Inflammatory macrophage treated with lipopolysaccharide for 1 hour (primary cell): ENCODE results near the gene PLCB4.

ENCODE experiments used
- DNase-seq, 2 donors: peaks; one replicate each; pipeline ENCODE4 v3.0.0-alpha.2; 2020 to 2022

Gene PLCB4

DNA sequence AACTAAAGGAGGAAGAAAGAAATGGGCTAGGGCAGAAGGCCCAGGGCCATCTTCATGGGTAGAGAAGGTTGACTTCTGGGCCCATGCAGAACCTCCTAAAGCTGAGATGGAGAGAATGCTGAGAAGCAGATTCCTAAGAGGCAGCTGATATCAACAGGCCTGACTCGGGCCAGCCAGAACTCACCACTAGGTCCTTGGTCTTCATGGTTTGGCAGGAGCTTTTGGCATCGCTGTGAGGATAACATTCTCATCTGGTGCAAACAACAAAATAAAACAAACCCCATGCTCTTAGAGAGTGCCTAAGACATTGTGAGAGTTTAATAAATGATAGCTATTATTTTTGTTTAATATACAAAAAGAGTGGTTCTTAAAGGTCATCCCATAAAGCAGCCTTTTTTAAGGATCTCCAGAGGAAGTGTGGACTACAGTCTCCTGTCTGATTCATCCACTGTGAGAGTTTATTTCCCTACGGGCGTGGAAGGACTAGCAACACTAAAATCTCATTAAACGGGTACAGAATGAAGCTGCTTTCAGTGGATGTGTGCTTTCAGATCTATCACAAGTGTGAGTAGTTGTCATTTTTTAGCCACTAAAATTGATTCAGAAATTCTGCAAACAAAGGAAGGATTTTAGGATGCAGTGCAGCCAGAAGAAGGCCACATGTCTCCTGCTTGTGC lies 160.0 kb downstream of the PLCB4 start:
- no peak for DNase-seq

DNA sequence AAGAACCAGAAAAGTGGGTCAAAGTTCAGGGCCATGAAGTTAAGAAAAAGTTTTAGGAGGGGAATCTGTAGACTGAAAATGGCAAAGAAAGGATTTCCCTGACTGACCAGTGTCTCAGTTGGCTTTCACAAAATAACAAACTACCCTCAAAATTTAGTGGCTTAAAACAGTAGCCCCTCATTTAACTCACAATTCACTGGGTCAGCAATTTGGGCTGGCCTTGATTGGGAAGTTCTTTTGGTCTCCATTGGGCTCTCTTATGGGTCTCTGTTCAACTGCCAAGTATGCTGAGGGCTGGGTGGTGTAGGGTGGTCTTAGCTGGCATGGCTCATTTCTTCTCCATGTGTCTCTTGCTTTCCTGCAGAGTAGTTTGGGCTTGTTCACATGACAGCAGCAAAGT lies 161.5 kb downstream of the PLCB4 start:
- no peak for DNase-seq

DNA sequence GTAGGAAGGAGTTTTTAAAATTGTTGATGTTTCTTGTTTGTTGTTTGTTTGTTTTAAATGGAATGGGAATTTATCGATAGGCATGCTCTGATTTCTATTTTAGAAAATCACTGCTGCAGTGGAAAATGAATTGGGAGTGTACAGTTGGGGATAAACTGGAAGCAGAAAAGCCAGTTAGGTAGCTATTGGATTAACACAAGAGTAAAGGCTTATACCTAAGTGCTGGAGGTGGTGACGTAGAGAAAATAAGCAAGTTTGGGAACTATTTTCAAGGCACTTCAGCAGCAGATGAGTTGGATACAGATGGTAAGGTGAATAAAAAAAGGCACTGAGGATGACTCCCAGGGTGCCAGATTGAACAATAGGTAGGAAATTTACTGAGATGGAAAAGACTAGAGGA lies 164.9 kb downstream of the PLCB4 start:
- DNase-seq, result no peak

DNA sequence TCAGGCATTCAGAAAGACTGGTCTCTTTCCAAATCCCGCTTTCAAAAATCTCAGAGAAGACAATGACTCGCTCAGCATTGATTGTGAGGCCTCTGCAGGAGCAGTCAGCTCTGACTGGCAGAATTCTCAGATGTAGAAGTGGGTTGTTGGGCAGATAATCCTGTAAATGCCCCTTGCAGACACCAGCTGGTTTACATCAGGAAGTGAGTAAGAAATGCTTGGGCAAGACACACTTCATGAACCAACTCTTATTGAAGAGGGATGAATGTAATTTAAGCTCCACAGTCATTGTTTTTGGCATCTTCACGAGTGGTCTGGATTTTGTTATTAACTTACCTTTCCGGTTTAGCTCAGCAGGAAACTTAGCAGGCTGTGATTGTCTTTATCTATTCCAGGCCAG lies 166.6 kb downstream of the PLCB4 start:
- DNase-seq, result no peak

DNA sequence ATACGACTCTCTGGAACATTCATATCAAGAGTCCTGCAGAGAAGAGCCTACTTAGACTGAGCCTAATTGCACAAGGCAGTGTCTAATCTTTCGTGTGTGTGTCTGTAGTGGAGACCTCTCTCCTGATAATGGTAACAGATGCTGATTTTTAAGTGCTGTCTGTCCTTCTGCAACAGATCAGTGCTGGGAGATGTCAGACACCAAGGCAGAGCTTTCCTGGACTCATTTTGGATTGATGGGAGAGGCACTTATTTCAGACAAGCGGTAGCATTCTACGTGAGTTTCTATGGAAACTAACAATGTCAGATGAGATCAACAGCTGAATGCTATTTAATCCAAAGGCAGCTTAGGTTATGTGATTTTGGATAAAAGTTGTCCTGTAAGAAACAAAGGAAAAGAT lies 167.6 kb downstream of the PLCB4 start:
- no peak for DNase-seq

DNA sequence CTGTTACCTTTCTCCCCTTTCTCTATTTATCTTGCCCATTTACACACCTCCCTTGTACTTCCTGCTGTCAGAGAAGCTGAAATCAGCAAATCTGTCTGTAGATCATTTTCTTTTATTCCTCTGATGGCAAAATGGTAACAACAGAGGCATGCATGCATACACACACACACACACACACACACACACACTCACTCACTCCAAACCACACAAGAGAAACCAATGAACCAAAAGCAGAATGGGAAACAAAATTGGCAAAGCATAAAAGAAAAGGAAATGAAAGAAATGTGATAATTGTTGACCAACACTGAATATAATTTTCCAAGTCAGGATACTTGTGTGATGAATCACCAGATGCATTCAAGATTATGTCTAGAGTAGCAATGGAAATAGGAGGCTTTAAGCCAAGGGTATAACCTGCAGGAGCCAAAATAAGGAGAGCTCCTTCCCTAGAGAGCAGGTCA lies 172.4 kb downstream of the PLCB4 start:
- no peak for DNase-seq

DNA sequence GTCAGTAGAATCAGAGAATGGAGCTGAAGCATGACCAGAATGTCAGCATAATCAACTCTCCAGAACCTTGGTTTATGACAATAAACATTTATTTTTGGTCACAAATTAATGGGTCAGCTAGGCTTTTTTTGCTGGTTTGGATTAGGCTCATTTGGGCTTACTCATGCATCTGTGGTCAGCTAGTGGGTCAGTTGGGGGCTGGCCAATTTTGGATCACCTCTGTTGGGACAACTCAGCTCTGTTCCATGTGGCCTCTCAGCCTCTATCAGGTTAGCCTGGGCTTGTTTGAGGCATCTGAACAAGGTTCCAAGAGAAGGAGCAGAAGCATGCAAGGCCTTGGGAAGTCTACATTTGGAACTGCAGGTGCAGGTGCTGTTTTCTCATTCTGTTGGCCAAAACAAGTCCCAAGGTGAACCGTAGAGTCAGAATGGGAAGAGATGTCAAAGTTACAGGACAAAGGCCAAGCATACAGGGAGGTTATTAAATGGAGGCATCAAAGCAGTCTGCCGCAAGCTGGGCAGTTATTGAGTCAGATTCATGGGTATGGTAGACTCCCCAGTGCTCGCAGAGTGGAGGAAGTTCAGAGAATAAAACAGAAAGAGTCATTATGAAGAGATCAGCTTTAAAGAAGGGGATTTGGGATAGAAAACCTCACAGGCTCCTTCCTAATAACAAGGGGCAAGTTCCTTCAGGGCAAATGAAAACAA lies 173.0 kb downstream of the PLCB4 start:
- DNase-seq, result no peak

DNA sequence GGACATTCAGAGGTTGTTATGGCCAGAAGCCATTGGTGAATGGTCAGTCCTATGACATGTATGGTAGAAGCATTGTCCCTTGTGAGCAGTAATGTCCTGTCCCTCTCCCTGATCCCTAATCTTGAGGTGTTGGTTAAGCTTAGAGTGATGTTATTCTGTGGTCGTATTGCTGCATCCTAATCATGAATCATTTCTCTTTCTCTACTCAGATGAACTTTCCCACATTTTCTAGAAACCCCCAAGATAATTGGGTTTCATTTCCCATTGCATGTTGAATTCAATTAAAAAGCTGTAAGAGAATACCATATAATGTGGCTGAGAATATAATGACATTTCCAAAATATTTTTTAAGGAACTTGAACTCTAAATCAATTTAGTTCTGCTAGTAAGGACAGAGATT lies 175.1 kb downstream of the PLCB4 start:
- DNase-seq, result peak; percentile 12 to 43

DNA sequence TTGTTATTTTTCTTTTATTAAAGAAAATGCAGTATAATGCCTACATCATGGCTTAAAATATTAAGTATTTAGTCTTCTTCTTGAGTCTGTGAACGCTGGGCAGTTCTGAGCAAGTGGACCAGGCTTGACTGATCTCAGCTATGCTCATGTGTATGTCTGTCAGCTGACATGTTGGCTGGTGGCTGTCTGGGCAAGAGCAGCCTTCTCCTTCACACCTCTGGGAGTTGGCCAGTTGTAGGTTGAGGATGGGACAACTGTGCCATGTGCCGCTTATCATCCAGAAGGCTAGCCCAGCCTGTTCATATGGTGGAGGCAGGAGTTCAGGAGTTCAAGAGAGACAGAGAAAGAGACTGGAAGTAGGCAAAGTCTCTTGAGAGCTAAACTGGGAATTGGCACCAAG lies 175.9 kb downstream of the PLCB4 start:
- DNase-seq, result no peak

DNA sequence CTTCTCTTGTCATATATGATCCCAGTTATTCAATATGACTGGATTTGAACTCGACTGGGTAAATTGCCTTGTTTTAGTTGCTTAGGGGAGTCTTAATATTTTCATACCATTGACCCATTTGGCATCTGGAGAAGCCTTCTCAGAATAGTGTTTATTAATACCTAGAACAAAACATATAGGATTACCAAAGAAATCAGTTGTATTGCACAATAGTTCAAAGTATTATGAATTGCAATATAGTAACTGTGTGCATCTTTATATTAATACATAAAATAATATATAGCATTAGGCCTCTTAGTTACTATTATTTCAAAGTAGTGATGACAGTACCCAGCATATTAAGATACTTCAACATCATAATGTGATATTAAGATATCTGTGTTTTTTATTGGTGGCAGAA lies 177.8 kb downstream of the PLCB4 start:
- no peak for DNase-seq

DNA sequence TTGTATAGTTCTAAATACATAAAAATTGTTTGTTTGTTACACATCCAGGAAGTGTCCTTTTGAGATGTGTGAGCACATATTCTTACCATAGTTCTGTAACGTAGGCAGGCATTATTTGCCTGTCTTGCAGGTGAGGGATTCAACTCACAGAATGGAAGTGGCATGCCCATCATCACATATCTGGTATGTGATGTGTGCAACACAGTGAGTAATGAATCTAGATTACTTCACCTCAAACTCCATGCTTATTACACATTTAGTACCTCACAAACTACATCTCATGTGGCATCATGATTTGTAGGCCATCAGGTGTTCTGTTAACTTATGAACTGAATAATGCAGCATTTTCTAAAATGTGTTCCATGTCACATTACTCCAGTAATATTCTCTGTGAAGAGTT lies 181.6 kb downstream of the PLCB4 start:
- DNase-seq, result no peak

DNA sequence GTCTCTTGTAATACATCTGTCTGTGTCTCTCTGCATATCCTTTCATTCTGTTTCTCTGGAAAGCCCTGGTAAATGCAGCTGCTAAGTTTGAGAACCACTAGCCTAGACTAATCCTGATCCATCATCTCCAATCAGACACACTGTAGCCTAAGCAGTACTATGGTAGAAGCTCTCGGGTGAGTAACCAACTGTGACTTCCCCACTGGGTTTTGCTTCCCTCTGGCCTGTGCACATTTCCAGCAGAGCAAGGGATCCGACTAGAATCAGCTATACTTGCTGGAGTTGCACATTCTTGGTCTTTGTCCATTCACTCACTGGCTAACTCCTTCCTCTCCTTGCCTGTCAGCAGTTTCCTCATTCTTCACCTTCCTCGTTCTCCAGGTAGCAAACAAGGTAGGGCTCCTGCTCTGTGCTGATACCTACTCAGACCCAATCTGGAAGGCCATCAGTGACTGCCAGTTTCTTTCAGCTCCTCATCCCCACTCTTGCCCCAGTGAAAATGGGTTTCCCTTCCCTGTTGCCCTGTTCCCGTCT lies 184.2 kb downstream of the PLCB4 start:
- no peak for DNase-seq

DNA sequence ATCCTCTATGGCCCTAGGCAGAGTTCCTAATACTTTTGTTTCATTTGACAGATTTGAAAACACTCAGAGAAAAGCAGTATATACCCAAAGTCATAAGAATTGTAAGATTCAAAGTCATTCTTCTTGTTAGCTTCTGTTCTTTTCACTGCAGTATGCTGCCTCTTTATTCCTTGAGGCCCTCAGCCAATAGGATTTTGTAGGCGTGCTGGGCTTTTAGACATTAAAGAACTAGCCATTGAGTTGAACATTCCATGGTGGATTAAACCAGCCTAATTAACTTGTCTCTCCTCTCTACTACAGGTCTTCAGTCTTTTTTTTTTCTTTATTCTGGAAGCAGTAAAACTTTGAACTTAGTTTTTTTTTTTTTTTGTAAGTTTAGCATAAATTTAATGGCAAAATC lies 186.3 kb downstream of the PLCB4 start:
- DNase-seq, result no peak

DNA sequence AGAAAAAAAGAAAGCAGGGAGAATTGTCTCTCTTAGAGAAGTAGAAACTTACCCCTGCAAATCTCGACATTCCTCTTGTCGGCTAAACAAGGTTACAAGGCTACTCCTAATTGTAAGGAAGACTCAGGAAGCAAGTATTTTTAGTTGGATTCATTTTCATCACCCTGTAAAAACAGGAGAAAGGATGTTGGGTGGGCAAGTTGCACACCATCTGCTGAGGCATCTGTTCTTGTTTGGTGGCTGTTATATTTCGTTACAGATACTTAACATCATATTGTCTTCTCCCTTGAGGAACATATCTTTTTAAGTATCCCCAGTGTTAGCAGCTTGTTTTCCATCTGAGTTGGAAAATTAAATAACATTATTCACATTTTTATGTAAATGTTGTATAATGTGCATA lies 187.5 kb downstream of the PLCB4 start:
- DNase-seq, result no peak

DNA sequence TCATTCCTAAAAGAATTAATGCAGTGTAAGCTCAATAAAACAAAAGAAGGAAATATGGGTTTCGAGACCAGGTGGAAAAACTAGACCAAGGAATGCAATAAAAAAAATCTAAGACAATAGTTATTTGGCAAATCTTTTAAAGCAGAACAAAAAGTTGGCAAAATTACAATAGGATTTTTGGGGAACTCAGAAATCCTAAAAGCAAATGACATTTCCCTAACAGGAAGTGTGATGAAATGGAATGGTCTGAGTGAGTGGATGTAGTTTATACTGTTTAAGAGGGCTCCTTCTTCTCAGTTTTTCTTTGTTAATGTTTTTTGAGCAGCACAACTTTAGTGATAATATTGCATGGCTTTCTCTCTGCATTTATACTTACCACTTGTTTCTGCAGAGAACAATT lies 190.0 kb downstream of the PLCB4 start:
- peak; percentile 66 to 80 for DNase-seq

DNA sequence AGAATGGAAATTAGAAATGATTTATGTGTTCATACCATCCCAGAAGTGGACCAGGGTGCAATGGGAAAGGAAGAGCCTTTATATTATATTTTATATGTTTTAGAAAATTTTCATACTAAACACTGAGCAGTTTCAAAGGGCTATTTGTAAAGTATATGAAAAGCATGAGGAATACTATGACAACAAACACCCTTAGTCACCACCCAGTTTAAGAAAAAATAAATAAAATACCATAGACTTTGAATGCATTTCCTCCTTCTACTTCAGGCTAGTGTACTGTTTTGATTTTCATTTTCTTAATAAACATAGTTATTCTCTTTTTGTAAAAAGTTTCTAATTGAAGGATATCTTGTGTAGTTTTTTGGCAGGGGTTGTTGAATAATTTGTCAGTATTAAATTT lies 191.1 kb downstream of the PLCB4 start:
- no peak for DNase-seq

DNA sequence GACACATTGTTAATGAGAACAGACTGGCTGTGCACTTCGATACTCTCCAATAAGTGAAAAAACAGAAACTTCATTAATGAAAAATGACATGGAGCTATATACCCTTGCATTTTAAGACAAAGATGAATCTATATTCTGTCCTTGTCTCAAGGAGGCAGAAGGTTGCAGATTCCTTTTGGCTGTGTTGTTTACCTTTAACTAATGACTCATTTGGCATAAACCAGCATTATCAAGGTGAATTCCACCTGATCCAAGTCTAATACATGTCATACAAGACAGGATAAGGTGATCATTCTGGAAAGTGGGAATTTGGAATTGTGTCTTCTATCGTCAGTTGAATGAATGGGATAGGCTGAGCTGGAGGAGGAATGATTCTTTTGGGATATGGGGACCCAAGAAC lies 192.9 kb downstream of the PLCB4 start:
- no peak for DNase-seq

DNA sequence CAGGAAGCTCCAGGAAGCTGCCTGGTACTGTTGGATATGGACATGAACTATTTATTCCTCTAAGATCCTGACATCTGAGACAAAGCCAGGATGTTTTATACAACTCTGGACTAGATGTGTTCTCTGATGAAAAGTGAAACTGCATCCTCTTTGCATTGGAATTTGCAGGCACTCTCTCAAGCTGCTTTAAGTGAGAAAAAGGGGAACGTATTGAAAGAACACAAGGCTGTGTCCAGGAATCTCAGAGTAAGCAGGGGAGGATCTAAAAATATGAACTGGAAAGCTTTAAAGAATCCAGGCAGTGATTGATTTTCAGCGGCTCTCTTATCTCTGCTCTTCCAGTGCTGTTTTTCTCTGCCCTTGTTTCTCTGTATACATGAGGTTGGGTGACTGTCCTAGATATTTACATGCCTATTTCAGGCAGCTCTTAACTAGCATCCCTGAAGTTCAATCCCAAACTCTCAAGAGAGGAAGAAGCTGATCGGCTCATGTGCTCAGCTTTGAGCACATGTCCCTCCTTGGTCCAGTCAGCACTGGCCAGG lies 193.8 kb downstream of the PLCB4 start:
- peak in 1 of 2 donors; percentile 14 for DNase-seq

DNA sequence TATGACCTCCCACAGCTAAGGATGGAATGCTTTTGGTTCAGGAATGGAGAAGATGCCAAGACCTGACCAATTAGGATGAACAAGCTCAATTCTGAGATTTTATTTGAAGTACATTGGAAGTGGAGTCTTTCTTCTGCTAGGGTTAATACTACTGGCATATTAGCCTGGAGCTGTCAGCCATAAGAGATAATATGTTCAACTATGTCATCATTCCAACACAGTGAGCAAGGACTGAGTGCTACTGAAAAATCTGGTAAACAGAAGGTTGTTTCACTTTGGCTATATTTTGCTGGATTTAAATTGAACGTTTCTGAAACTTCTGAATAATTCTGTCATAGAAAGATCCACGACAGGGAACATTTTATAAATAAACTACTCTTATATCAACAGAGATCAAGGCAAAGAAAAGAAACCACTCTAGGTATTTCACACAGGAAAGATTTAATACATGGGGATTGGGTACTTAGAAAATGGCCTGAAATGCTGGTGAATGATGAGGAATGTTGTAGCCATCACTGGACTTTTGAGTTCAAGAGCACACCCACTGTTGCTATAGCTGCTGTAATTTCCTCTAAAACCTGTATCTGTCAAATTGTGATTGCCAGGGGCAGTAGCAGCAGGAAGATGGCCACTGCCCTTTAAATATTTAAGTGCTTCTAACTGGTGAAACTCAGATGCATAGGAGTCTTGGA lies 200.5 kb downstream of the PLCB4 start:
- DNase-seq, result no peak

DNA sequence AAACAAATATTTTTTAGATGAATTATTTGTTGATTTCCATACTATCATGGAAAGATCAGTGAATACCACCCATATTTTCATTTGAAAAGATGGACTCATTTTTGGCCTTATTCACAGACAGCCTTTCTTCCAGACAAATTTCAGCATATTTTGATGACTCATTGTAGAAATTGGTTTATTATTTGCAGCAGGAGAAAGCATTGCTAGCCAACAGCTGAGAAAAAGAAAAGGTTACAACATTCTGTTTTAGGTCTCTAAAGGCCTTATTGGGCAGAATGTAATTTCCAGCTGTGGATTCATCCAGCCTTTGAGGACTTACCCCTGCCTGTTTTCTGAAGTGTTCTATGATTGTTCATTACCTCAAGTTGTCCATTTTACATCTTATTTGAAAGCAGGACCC lies 201.9 kb downstream of the PLCB4 start:
- no peak for DNase-seq

DNA sequence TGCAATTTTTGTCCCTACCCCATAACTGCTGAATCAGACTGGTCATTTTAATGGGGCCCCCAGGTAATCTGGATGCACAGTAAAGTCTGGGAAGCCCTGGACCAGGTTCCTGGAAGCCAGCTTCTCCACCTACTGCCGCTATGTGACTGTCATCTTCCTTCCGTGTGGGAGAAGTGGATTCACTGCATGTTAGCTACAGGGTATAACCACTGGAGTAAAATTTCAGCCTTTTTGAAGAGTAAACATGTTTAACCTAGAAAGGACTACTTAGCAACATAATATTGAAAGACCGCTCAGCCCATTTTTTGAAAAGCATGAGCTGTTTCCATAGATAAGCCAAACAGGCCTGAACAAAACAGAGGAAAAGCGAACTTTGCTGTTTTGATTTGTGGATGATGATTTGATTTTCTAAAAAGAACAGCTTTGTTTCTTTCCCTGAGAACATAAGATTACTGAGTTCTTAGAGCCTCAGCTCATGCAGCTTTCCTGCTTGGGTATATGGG lies 208.1 kb downstream of the PLCB4 start:
- no peak for DNase-seq

DNA sequence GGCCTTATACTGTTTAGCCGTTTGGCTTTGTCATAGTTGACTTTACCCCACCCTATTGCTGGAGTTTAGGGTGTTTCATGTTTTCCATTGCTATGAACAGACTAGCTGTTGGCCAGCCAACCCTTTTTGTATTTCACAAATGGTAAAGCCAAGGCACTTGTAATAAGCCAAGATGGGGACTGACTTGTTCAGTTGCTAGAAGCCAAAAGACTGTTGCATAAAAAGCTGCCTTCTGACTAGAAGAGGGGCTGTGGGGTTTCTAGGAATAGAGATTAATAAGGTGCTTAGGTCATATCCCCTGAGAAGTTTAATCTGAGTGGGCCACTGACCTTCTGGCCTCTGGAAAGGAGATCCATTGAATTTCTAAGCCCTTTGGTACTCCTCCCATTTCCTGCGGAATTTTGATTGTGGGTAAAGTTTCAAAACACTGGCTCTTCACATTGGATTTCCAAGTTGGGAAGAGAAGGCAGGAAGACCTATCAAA lies 211.1 kb downstream of the PLCB4 start:
- DNase-seq, result no peak

DNA sequence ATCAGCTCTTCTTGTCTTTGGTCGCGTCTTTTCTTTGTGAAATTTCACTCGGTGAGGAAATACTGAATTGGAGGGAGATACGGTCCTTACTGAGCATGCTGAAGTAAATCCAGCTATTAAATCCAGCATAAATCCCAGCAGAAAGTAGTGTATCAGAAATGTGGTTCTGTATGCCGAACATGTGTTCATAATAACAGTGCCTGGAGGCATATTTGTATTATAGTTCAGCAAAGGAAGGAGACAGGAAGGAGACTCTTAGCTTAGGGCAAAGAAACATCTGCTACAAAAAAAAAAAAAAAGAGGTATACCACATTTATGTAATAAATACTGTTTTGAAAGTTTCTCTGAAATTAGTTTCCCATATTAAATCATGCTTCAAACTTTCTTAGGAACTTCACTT lies 211.8 kb downstream of the PLCB4 start:
- no peak for DNase-seq
